Stimulated activated CD4-positive, alpha-beta T cell treated with anti-CD3 and anti-CD28 coated beads, Interleukin-12 subunit alpha, Interleukin-12 subunit beta, amount 100 ng/mL, for 24 hours (primary cell): ENCODE data around the gene MAGOH.
A peak's percentile ranks its signal among the peaks of the same experiment; 100 is the strongest.
"Not testable (repeated sequence)": the region's sequence is repeated elsewhere in the genome, so short reads cannot be mapped to it uniquely, and the experiment has no call there.

Experiments used
- DNase-seq, 2 experiments: peaks; one replicate each; pipeline ENCODE4 v3.0.0-alpha.2; 2020; ENCODE audit warnings: low read depth in 2 of 2

Gene MAGOH

DNA sequence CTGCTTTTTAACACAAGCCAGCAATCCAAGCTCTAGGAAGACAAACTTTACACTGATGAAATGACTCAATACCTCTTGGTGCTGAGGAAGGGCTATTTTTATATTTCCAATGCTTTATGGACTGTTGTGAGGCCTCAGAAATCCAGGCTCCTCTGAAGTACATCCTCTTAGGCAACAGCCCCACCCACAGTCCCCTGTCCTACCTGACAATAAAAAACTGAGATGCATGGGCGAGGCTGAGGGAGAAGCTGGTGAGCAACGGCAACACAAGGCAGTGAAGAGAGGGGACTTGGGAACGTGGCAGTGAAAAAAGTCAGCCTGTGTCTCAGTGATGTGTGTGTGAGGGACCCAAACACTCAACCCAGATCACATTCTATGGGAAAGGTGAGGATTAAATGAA, 51.8 kb downstream of the MAGOH start:
- no peak for DNase-seq

- DNase-seq, result not testable (repeated sequence)
Observed at GRCh38 chr1:53185955-53186297, 52.4 kb downstream of the MAGOH start.

GRCh38 chr1:53183095-53183990, 55.0 kb downstream of the MAGOH start:
- no peak for DNase-seq

DNA sequence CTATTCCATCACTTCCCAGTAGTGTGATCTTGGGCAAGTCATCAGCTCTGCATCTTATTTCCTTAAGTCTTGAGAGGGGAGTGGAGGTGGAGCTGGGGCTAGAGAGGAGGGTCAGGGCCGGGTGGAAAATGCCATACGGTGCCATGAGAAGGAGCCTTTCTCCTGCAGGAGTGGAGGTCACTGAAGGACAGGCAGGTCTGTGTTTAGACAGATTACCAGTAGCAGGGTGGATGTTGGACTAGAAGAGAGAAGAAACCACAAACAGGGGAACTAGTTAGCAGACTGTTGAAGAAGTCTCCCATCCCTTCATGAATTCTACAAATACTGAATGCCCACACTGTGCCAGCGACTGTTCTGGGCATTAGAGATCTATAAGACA, 55.6 kb downstream of the MAGOH start:
- DNase-seq, result no peak

DNA sequence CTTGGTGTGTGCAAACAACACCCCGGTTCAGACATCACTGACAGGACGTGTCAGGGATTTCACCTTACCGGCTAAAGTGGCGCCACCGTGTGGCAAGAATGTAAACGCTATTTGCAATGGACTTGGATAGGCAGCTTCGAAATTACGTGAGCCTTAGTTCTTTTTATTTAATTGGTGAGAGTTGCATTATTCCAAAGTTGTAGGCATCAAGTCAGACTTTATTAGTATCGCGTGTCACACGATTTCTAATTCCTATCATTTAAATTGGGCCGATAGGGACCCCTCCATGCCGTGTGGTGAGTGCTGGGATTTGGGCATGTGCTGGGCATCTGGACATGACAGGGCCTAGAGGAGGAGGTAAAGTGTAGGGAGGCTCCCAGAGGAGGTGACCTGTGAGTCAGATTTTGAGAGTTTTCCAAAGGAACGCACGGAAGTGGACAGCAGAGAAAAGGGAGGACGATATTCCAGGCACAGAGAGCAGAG, 56.2 kb downstream of the MAGOH start:
- DNase-seq, result peak; percentile 56 to 88

GRCh38 chr1:53180951-53181350, 57.4 kb downstream of the MAGOH start:
- DNase-seq, result no peak

- no peak for DNase-seq
Observed at GRCh38 chr1:53180226-53180625, 58.1 kb downstream of the MAGOH start.
